GM10266 (cell line): ENCODE results near the gene FLYWCH1.
A peak's percentile ranks its signal among the peaks of the same experiment; 100 is the strongest.
"Not testable (repeated sequence)": the region's sequence is repeated elsewhere in the genome, so short reads cannot be mapped to it uniquely, and the experiment has no call there.

ENCODE experiments used
- DNase-seq: peaks from one replicate; pipeline ENCODE4 v3.0.0; 2012; ENCODE audit errors: extremely low spot score
- CTCF ChIP-seq: IDR thresholded peaks from 2 replicates; pipeline ENCODE4 v1.5.1; 2012; ENCODE audit warnings: mild to moderate bottlenecking, low read depth; ENCODE audit not compliant: control insufficient read depth, insufficient read depth; ENCODE audit errors: missing control alignments

FLYWCH1 gene

GRCh38 chr16:2919511-2920255, 8.0 kb downstream of the FLYWCH1 start:
- peak; percentile 89 for TF ChIP-seq CTCF
- peak; percentile 64 for DNase-seq

GRCh38 chr16:2923481-2923880, 11.8 kb downstream of the FLYWCH1 start:
- TF ChIP-seq CTCF, result no peak
- DNase-seq, result no peak

- TF ChIP-seq CTCF, result no peak
- DNase-seq, result no peak
Measured at GRCh38 chr16:2924901-2925755, 13.4 kb downstream of the FLYWCH1 start.

GRCh38 chr16:2925951-2926649, 14.4 kb downstream of the FLYWCH1 start:
- no peak for DNase-seq
- no peak for TF ChIP-seq CTCF

- DNase-seq, result no peak
- no peak for TF ChIP-seq CTCF
Measured at GRCh38 chr16:2926650-2926999, 14.9 kb downstream of the FLYWCH1 start.

- peak; percentile 99 for TF ChIP-seq CTCF
- DNase-seq, result peak; percentile 87
Measured at GRCh38 chr16:2927010-2927646, 15.4 kb downstream of the FLYWCH1 start.

GRCh38 chr16:2928151-2928550, 16.4 kb downstream of the FLYWCH1 start:
- DNase-seq, result not testable (repeated sequence)
